ENCODE measurements around the gene HOXC13. TPM values are rescaled to one million over a fixed set of nuclear protein-coding genes. Genes with fewer than 3 reads are reported as not detected.

Gene HOXC13
- total RNA-seq, 1 donor from 2014 or later, result not detected

DNA sequence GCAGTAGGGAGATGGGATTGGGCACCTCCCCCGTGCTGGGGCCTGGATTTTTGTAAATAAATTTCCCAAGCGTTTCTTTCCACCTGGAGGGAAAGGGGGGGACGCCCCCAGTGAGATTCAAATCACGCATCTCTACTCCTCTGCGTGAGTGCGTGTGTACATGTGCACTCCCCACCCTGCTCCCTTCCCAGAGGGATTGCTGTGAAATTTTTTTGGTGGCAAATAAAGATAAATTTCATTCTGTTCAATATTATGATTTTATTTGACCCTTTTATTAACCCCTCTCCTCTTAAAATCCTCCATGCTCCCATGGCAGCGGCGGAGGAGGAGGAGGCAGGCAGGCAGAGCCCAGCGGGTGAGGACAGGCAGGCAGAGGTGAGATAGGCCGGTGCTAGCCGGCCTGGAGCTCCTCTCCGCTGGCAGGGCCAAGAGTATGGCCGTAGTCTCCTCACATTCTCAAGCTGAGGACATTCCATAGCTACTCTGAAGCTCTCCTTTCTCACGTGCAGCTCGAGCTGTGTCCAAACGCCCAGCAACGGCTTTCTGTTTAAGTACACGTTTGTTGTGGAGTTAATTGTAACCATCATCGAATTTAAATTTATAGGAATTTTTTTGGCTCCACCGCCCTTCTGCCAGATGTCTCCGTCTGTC, 37.7 kb downstream of the HOXC13 start:
- Mint-ChIP-seq H3K4me1 (ENCODE audit: unreplicated experiment) (peaks cover 3% of the 10 kb centered on the region), H3K27ac (no peak overlapping the region), H3K27me3 (peaks cover 96% of the 10 kb centered on the region), H3K9me3 (no peaks in the 10 kb centered on the region), H3K36me3 (no peaks in the 10 kb centered on the region), H3K4me3 (peak overlapping the region; percentile 51)
- TF ChIP-seq, protein P1, sequence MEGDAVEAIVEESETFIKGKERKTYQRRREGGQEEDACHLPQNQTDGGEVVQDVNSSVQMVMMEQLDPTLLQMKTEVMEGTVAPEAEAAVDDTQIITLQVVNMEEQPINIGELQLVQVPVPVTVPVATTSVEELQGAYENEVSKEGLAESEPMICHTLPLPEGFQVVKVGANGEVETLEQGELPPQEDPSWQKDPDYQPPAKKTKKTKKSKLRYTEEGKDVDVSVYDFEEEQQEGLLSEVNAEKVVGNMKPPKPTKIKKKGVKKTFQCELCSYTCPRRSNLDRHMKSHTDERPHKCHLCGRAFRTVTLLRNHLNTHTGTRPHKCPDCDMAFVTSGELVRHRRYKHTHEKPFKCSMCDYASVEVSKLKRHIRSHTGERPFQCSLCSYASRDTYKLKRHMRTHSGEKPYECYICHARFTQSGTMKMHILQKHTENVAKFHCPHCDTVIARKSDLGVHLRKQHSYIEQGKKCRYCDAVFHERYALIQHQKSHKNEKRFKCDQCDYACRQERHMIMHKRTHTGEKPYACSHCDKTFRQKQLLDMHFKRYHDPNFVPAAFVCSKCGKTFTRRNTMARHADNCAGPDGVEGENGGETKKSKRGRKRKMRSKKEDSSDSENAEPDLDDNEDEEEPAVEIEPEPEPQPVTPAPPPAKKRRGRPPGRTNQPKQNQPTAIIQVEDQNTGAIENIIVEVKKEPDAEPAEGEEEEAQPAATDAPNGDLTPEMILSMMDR (conservative IDR thresholded peaks at IDR 0.05), result no peak
- DNase-seq (ENCODE audit: extremely low spot score, unreplicated experiment), result no peak

DNA sequence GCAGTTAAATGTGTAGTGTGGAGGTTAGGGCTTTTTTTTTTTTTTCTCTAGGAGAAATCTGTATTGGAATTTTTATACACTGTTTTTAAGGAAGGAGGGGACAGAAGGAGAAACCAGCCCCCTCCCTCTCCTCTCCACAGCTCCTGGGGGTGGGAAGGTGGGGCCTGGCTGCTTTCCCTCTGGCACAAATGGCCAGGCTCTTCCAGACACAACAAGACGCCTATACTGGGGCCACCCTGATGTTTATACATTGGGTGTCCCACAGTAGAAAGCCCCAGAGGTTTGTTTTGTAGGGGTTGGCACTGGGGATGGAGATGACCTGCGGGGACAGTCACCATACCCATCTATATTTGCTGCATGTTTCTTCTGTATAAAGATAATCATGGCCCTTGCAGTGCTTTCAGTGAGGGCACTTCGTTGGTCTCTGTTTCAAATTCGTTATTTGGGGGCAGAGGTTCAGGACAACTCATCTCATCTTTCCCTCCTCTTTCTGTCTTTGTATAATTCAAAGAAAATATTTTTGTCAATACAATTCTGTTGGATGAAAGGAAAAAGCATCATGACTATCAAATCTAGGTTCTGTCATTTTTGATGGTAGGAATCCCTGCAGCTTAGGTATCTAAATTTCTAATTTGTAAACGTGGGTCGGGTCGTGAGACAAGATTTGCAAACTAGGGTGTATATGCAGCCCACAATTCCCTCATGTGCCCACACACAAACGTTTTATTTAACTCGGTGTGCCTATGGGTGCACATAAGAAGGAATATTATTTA, 38.4 kb downstream of the HOXC13 start:
- Mint-ChIP-seq H3K27me3 (peaks cover 96% of the 10 kb centered on the region), H3K27ac (no peak overlapping the region), H3K4me3 (peak overlapping the region; percentile 51), H3K9me3 (no peaks in the 10 kb centered on the region), H3K4me1 (ENCODE audit: unreplicated experiment) (peaks cover 3% of the 10 kb centered on the region), H3K36me3 (no peaks in the 10 kb centered on the region)
- TF ChIP-seq, protein P1 (conservative IDR thresholded peaks at IDR 0.05), result no peak
- DNase-seq (ENCODE audit: extremely low spot score, unreplicated experiment), result no peak

DNA sequence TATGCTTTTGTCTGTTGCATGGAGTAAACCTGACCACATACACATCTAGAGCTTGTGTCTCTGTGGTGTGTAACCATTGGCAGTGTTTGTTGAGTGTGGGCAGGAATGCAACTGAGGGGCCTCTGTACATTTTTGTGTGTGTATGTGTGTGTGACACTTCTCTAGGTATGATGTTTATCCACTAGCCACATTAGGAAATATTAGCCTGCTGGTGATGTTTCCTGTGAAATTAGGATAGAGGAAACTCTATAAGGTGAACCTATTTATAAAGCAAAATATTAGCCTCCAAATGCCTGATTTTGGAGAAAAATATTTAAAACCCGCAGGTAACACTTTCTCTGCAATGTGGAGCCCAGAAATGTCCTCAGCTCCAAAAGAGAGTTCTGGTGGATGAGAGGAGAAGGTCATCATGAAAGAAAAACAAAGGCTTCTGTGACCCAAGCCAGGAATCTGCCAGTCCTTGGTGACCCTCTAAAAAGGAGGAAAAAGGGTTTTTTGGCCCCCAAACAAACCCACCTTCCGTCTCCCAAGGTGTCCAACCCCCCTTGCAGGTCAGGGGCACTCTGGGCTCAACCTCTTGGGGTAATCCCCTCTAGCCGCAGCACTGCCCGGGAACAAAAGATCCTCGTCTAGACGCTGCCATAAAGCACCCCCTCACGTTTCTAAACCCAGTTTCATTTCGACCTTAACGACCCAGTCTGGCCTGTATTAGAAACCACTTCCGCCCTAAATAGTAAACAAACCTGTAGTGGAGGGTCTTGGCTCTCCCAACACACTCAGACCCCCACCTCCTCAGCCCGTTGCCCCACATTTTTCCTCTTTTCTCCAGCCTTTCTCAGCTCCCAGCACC, 39.2 kb downstream of the HOXC13 start:
- no peak for DNase-seq (ENCODE audit: extremely low spot score, unreplicated experiment)
- TF ChIP-seq, protein P1 (conservative IDR thresholded peaks at IDR 0.05), result no peak
- H3K4me3 Mint-ChIP-seq, result no peak overlapping the region
- peaks cover 3% of the 10 kb centered on the region for H3K4me1 Mint-ChIP-seq (ENCODE audit: unreplicated experiment)
- no peak overlapping the region for H3K27ac Mint-ChIP-seq
- H3K9me3 Mint-ChIP-seq, result no peaks in the 10 kb centered on the region
- no peaks in the 10 kb centered on the region for H3K36me3 Mint-ChIP-seq
- peaks cover 96% of the 10 kb centered on the region for H3K27me3 Mint-ChIP-seq

DNA sequence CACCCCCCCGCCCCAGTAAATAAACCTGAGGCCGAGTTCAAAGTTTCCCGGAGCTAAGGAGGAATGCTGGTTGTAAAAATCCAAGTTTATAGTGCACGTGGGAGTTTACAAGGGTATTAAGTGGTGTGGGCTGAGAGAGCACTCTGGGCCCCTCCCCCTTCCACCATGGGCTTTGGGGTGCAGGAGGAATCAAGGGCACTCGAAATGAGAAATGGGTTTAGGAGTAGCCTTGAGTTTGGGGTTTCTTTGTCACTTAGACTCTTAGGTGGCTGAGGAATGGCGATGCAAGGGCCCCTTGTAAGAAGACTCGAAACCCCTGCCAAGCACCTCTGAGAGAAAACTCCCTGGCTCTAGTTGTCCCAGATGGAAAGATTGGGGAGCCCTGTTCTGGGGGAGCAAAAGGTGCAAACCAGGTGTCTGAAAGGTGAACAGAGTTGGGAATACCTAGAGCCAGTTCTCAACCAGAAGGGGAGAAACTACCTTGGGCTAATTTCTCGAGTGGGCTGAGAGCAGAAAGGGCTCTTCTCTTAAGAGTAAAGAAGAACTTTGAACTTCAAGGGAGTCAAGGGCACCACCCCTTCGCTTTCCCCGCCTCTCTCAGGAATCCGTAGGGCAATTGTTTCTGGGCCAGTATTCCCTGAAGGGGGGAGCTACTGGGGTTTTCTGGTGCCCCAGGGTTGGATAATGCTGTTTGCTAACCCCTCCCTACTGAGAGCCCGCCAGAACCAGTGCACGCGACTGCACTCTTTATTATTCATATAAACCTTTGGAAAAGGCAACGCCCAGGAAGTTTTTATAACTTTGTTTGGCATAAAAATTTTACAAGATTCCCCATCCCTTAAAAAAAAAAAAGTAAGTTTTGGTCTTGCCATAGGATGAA, 40.1 kb downstream of the HOXC13 start:
- peaks cover 97% of the 10 kb centered on the region for H3K27me3 Mint-ChIP-seq
- no peaks in the 10 kb centered on the region for H3K9me3 Mint-ChIP-seq

More for the DNA sequence above, 40.1 kb downstream of the HOXC13 start:
- no peak overlapping the region for H3K27ac Mint-ChIP-seq
- no peaks in the 10 kb centered on the region for H3K36me3 Mint-ChIP-seq
- TF ChIP-seq, protein P1 (conservative IDR thresholded peaks at IDR 0.05), result no peak
- no peak overlapping the region for H3K4me3 Mint-ChIP-seq
- DNase-seq (ENCODE audit: extremely low spot score, unreplicated experiment), result no peak
- peaks cover 3% of the 10 kb centered on the region for H3K4me1 Mint-ChIP-seq (ENCODE audit: unreplicated experiment)
